ENCODE measurements around the gene PDE3A.
"Not testable (repeated sequence)": the region's sequence is repeated elsewhere in the genome, so short reads cannot be mapped to it uniquely, and the experiment has no call there.

The PDE3A gene

DNA sequence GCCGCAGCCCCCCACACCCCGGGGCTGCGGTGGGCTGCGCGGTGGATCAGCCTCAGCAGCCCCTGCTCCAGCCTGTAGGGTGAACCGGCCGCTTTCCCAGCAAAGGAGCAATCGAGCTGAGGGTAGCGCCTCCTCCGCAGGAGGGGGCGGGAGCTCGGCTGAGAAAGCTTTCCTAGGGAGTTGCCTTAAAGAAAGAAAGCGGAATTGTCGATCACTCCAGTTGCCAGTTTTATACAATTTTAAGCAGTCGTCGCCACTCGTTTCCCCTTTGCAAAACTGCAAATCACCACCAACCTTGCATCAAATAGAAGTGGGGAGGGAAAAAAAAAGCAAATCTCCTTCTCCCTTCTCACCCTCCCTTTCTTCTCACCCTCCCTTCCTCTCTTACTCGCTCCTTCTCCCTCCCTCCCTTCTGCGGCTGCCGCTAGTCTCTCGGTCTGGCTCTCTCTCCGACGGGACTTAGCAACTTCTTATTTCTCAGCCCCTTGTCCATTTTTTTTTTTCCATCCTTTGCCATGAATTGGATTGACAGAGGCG, at the start of gene PDE3A:
TSS of gene PDE3A (plus strand) at position 424 of the 537 bp plus-strand sequence. CDS start 748 bp downstream, outside the sequence.
- peak; percentile 89 for DNase-seq (ENCODE audit: low spot score)
- Histone ChIP-seq H3K27ac (peak within 1 kb of the TSS; percentile 96 to 97), H3K4me3 (peak within 1 kb of the TSS; percentile 83)
- TF ChIP-seq, protein P1, sequence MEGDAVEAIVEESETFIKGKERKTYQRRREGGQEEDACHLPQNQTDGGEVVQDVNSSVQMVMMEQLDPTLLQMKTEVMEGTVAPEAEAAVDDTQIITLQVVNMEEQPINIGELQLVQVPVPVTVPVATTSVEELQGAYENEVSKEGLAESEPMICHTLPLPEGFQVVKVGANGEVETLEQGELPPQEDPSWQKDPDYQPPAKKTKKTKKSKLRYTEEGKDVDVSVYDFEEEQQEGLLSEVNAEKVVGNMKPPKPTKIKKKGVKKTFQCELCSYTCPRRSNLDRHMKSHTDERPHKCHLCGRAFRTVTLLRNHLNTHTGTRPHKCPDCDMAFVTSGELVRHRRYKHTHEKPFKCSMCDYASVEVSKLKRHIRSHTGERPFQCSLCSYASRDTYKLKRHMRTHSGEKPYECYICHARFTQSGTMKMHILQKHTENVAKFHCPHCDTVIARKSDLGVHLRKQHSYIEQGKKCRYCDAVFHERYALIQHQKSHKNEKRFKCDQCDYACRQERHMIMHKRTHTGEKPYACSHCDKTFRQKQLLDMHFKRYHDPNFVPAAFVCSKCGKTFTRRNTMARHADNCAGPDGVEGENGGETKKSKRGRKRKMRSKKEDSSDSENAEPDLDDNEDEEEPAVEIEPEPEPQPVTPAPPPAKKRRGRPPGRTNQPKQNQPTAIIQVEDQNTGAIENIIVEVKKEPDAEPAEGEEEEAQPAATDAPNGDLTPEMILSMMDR (IDR thresholded peaks at IDR 0.05) = no peak

DNA sequence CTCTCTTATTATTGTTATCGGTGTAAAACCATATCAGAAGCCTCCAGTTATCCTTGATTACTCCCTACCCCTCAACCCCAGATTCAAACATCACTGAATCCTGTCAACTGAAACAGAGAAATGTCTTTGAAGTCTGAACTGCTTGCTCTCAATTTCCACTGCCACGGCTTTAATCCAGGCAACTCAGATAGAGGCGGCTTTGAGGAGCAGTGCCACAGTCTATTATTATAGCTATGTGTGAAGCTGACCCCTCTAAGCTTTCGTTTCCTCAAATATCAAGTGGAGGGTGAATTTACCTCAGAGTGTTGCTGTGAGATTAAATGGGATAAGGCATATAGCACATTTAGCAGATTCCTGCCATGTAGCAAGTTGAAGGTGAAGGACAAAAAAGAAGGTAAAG, 49.0 kb upstream of the PDE3A start:
- no peak for DNase-seq (ENCODE audit: low spot score)
- H3K27ac ChIP-seq = no peak overlapping the region
- TF ChIP-seq, protein P1 (IDR thresholded peaks at IDR 0.05) = no peak
- peak overlapping the region; percentile 44 for H3K4me3 ChIP-seq

DNA sequence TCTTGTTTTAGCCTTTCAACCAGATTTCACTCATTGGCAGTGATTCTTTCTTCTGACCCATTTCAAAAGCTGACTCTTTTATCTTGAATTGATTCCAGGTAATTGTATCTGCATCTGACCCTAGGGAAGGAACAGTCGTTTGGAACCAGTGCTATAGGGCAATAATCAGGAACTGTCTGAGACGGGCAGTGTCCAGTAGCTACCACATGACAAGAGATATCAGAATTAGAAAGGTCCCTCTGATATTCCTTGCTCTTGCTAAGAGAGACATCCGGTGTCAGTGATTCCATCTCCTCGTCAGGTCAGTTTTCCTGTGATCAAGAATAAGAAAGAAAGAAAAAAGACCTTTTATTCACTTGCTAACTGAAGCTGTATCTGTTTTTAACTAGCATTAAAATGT, 47.8 kb upstream of the PDE3A start:
- DNase-seq (ENCODE audit: low spot score) = no peak
- H3K4me3 ChIP-seq = no peak overlapping the region
- TF ChIP-seq, protein P1 (IDR thresholded peaks at IDR 0.05) = no peak
- no peak overlapping the region for H3K27ac ChIP-seq

DNA sequence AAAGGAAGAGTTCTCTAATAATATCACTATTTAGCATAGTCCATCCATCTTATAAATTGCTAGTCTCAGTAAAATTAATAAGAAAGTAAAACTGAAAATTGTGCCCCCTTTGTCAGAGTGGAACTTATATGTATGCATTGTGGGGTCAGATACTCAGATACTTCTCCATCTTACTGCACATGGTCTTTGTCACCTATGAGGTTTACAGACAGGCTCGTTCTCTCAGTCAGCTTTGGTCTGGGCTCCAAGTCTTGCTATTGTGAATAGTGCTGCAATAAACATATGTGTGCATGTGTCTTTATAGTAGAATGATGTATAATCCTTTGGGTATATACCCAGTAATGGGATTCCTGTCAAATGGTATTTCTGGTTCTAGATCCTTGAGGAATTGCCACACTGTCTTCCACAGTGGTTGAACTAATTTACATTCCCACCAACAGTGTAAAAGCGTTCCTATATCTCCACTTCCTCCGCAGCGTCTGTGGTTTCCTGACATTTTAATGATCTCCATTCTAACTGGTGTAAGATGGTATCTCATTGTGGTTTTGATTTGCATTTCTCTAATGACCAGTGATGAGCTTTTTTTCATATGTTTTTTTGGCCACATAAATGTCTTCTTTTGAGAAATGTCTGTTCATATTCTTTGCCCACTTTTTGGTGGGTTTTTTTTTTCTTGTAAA, 37.4 kb upstream of the PDE3A start:
- DNase-seq (ENCODE audit: low spot score); H3K4me3 ChIP-seq; H3K27ac ChIP-seq: not testable (repeated sequence)

DNA sequence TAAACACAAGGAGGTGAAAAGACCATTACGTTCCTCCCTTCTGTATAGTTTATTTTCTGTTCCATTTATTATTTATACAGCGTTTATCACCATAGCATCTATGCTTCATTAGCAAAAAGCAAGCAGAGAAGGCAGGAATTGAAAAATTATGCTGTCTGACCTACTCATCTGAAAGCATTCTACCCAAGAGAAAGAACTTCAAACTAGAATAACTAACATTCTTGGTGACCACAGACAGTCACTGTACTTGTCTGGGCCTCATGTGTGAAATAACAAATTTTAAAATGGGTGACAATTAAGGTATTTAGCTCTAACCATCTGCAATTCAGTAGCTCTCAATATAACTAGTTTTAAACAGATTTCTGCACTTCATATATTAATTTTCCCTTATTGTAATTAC, 29.3 kb upstream of the PDE3A start:
- Histone ChIP-seq H3K27ac (no peak overlapping the region), H3K4me3 (no peak overlapping the region)
- DNase-seq (ENCODE audit: low spot score) = no peak
- TF ChIP-seq, protein P1 (IDR thresholded peaks at IDR 0.05) = no peak

DNA sequence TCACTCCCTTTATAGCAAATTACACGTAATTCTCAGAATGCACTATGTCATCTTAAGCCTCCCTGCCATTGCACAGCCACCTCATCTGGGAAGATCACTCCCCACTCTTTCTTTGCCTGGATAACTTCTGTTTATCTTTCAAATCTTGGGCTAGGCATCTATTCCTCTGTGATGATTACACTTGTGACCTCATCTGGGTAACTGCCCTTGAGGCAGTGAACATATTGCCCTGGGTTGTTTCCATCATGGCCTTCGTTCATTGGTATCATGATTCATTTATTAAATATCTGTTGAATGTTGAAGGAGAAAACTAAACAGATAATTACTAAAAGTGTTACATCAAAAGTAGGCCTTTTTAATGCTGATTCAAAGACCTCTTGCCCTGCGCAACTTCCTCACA, 26.2 kb upstream of the PDE3A start:
- Histone ChIP-seq H3K27ac (no peak overlapping the region), H3K4me3 (no peak overlapping the region)
- TF ChIP-seq, protein P1 (IDR thresholded peaks at IDR 0.05) = no peak
- no peak for DNase-seq (ENCODE audit: low spot score)

DNA sequence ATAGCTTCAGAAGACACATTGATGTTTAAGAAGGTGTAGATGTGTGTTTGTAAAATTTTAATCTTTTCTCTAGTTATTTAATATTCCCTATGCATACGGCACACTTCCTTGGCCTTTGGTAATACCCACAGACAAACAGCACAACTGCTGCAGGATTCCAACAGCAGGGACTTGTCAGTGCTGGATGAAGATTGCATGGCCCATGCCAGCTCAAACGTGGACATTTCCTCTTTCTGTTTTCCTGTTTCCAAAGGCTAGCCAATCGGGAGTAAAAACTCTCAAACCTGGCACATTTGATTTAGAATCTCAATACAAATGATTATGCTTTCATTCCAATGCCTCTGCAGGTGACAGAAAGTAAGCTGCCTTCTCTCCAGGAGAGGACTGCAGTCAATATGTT, 22.5 kb upstream of the PDE3A start:
- no peak overlapping the region for H3K4me3 ChIP-seq
- no peak overlapping the region for H3K27ac ChIP-seq
- DNase-seq (ENCODE audit: low spot score) = no peak
- TF ChIP-seq, protein P1 (IDR thresholded peaks at IDR 0.05) = no peak

Measured in coronary artery (tissue), 2 donors.